Lower leg skin (tissue), 3 donors: ENCODE measurements around the gene KASH5.
"Not testable (repeated sequence)": the region's sequence is repeated elsewhere in the genome, so short reads cannot be mapped to it uniquely, and the experiment has no call there.

Experiments
- CTCF ChIP-seq, 3 donors: fragments of 450-650 bp; IDR thresholded peaks; one replicate each; pipeline ENCODE4 v1.5.1; 2016; ENCODE audit warnings: antibody characterized with exemption in 3 of 3, mild to moderate bottlenecking in 3 of 3, moderate library complexity in 2 of 3
- POLR2A ChIP-seq, 2 donors: fragments of 450-650 bp; IDR thresholded peaks; one replicate each; pipeline ENCODE4 v1.6.1; 2016 to 2017; ENCODE audit warnings: antibody characterized with exemption in 2 of 2, mild to moderate bottlenecking in 1 of 2, moderate library complexity in 1 of 2

- not testable (repeated sequence) for TF ChIP-seq CTCF, POLR2A (IDR thresholded peaks at IDR 0.05)
Observed at GRCh38 chr19:49373174-49373573, 14.9 kb upstream of the KASH5 start.
